HepG2 (cell line): ENCODE measurements around the gene CASD1. TPM values are rescaled to one million over a fixed set of nuclear protein-coding genes. Genes with fewer than 3 reads are reported as not detected.

Experiments used
- ATAC-seq: fragments of 200-7000 bp; cut with Tn5 transposase; 3 replicates; pipeline ENCODE4 v1.9.1; 2020; ENCODE audit warnings: mild to moderate bottlenecking, moderate library complexity
- BruUV-seq: library from RNA; stranded (reverse); fragments of 400-500 nt; replicated peaks from 2 replicates; lab custom pipeline; 2021; lab: Mats Ljungman, UMichigan
- CTCF ChIA-PET: fragments of 300-600 bp; formaldehyde crosslinking; extraction: SDS; loops from one replicate; lab custom pipeline; 2021; ENCODE audit warnings: low total read pairs, inconsistent platforms, low intra/inter-chr PET ratio; lab: Yijun Ruan, JAX
- POLR2A ChIA-PET: fragments of 350-600 bp; sonication (Branson Sonifier 250); formaldehyde crosslinking; loops from one replicate; lab custom pipeline; 2020; ENCODE audit warnings: antibody characterized with exemption, inconsistent platforms; lab: Yijun Ruan, JAX
- DNase-seq: peaks from one replicate; pipeline ENCODE4 v3.0.0-alpha.2; 2015; ENCODE audit warnings: low spot score
- FAIRE-seq: peaks from 3 replicates; lab custom pipeline; 2011; peaks lifted over from hg19 to GRCh38; lab: Jason Lieb, UNC
- H2AFZ ChIP-seq: one replicate; pipeline ENCODE4 v1.6.1; 2011; ENCODE audit warnings: low read length, inconsistent platforms
- H3K27ac ChIP-seq: fragments of 300-600 bp; 3 replicates; pipeline ENCODE4 v1.8.0; 2011; ENCODE audit warnings: mixed run types, mild to moderate bottlenecking, mixed read lengths, low read length, inconsistent platforms; ENCODE audit not compliant: insufficient read depth; ENCODE audit errors: extremely low read length
- H3K27me3 ChIP-seq, 2 experiments: fragments of 200-600 bp in 1 of 2; 2 replicates in 1 of 2; 3 replicates in 1 of 2; pipeline versions ENCODE4 v1.6.0 to v1.8.0; 2011; ENCODE audit warnings: low read length in 2 of 2, mild to moderate bottlenecking in 2 of 2, moderate library complexity in 2 of 2, inconsistent platforms in 1 of 2; ENCODE audit not compliant: insufficient read depth in 2 of 2, control insufficient read depth in 1 of 2
- H3K36me3 ChIP-seq, 2 experiments: fragments of 200-600 bp in 1 of 2; replicated peaks in 1 of 2; 2 replicates in 1 of 2; 3 replicates in 1 of 2; pipeline versions ENCODE4 v1.5.1 to v1.8.0; 2011; ENCODE audit warnings: low read length in 2 of 2, inconsistent platforms in 1 of 2; ENCODE audit not compliant: insufficient read depth in 2 of 2, control insufficient read depth in 1 of 2
- H3K4me1 ChIP-seq: 2 replicates; pipeline ENCODE4 v1.5.1; 2012; ENCODE audit warnings: low read length, inconsistent platforms; ENCODE audit not compliant: insufficient read depth
- H3K4me2 ChIP-seq: 2 replicates; pipeline ENCODE4 v1.6.0; 2011; ENCODE audit warnings: low read depth, low read length, inconsistent platforms
- H3K4me3 ChIP-seq, 3 experiments: fragments of 200-600 bp in 1 of 3; sonication (generic), shearing (Covaris generic) in 1 of 3; replicated peaks in 1 of 3; 2 replicates each; pipeline ENCODE4 v1.5.1; 2011 to 2016; ENCODE audit warnings: low read length in 3 of 3, inconsistent platforms in 2 of 3, low read depth in 2 of 3, mild to moderate bottlenecking in 2 of 3, control low read depth in 1 of 3, mixed read lengths in 1 of 3; ENCODE audit not compliant: insufficient read depth in 1 of 3
- H3K79me2 ChIP-seq: one replicate; pipeline ENCODE4 v1.6.1; 2011; ENCODE audit warnings: low read length, inconsistent platforms; ENCODE audit not compliant: insufficient read depth
- H3K9ac ChIP-seq: 2 replicates; pipeline ENCODE4 v1.6.0; 2011; ENCODE audit warnings: mild to moderate bottlenecking, low read depth, low read length, inconsistent platforms; ENCODE audit not compliant: insufficient read depth
- H3K9me3 ChIP-seq: 2 replicates; pipeline ENCODE4 v1.5.1; 2012; ENCODE audit warnings: mild to moderate bottlenecking, low read length
- H4K20me1 ChIP-seq: 2 replicates; pipeline ENCODE4 v1.6.0; 2011; ENCODE audit warnings: inconsistent platforms, mild to moderate bottlenecking, low read length, moderate library complexity; ENCODE audit not compliant: insufficient read depth
- HNRNPH1 ChIP-seq: fragments of 200-400 bp; formaldehyde crosslinking; optimal IDR thresholded peaks from 2 replicates; pipeline ENCODE3; 2017; ENCODE audit warnings: mild to moderate bottlenecking, low read depth, low read length
- NCOA1 ChIP-seq: sonication (generic); formaldehyde crosslinking; IDR thresholded peaks from 2 replicates; pipeline ENCODE4 v1.9.0; 2021; ENCODE audit warnings: missing genetic modification reagents
- SMAD9 ChIP-seq: sonication (generic); formaldehyde crosslinking; IDR thresholded peaks from 2 replicates; pipeline ENCODE4 v1.5.1; 2020; ENCODE audit warnings: mild to moderate bottlenecking, missing genetic modification reagents
- ZEB1 ChIP-seq: IDR thresholded peaks from 2 replicates; pipeline ENCODE4 v1.6.1; 2012; ENCODE audit warnings: mild to moderate bottlenecking, low read depth, inconsistent platforms; ENCODE audit not compliant: insufficient replicate concordance
- ZNF326 ChIP-seq: sonication (generic); formaldehyde crosslinking; IDR thresholded peaks from 2 replicates; pipeline ENCODE4 v1.4.0; 2020; ENCODE audit warnings: missing genetic modification reagents, borderline replicate concordance
- ZNF460 ChIP-seq: sonication (generic); formaldehyde crosslinking; IDR thresholded peaks from 2 replicates; pipeline ENCODE4 v1.5.1; 2020; ENCODE audit warnings: missing genetic modification reagents, mild to moderate bottlenecking, borderline replicate concordance
- ZNF589 ChIP-seq: sonication (generic); formaldehyde crosslinking; conservative IDR thresholded peaks from 2 replicates; pipeline ENCODE4 v1.8.0; 2022; ENCODE audit warnings: mild to moderate bottlenecking, moderate library complexity, missing genetic modification reagents
- ZNF598 ChIP-seq: sonication (generic); formaldehyde crosslinking; IDR thresholded peaks from 2 replicates; pipeline ENCODE4 v1.5.1; 2020; ENCODE audit warnings: mild to moderate bottlenecking, missing genetic modification reagents, borderline replicate concordance
- ZNF839 ChIP-seq: sonication (generic); formaldehyde crosslinking; IDR thresholded peaks from 2 replicates; pipeline ENCODE4 v1.4.0; 2020; ENCODE audit warnings: missing genetic modification reagents, mild to moderate bottlenecking, borderline replicate concordance
- WGBS: methylation state at CpG from one replicate; pipeline ENCODE4 v1.1.6; 2017; ENCODE audit warnings: low lambda C conversion rate; 5-methylcytosine and 5-hydroxymethylcytosine counted together
- in situ Hi-C: cut with HindIII; loops from 2 replicates; pipeline ENCODE4 v1.10.0; 2017; ENCODE audit warnings: low pct_unique_long_range_greater_than_20kb; ENCODE audit not compliant: extremely low pct_ligation_motif_present
- intact Hi-C: fragments of 100-400 bp; cut with micrococcal nuclease; formaldehyde crosslinking; loops from one replicate; pipeline ENCODE4 v1.10.0; 2022; ENCODE audit not compliant: unreplicated experiment
- polyA plus RNA-seq, 8 experiments: library from polyadenylated mRNA; depleted of rRNA in 3 of 8; stranded (reverse) in 7 of 8; unstranded in 1 of 8; fragments of >200 nt; fragmentation: Illumina TruSeq in 4 of 8; extraction: Trizol in 4 of 8; gene quantifications; 2 replicates each; pipeline versions ENCODE4 v1.2.1 to v1.2.3, GENCODE V29; 2011 to 2016; ENCODE audit warnings: low read depth in 4 of 8, missing spikeins in 1 of 8, mixed read lengths in 1 of 8; ENCODE audit not compliant: insufficient read depth in 1 of 8
- total RNA-seq, 5 experiments: library from RNA; depleted of rRNA; stranded (reverse); fragments of >200 nt; fragmentation: Illumina TruSeq; extraction: Trizol; gene quantifications; 2 replicates each; pipeline ENCODE4 v1.2.3, GENCODE V29; 2016; ENCODE audit warnings: low read depth in 1 of 5
- TF ChIP-seq, protein P1 (sequence below): sonication (generic); formaldehyde crosslinking; IDR thresholded peaks from 2 replicates; pipeline ENCODE4 v1.5.0; 2020; ENCODE audit warnings: mild to moderate bottlenecking, missing genetic modification reagents
- TF ChIP-seq, protein P2 (sequence below): sonication (generic); formaldehyde crosslinking; IDR thresholded peaks from 2 replicates; pipeline ENCODE4 v1.5.0; 2020; ENCODE audit warnings: missing genetic modification reagents
- TF ChIP-seq, protein P3 (sequence below): conservative IDR thresholded peaks from 2 replicates; pipeline ENCODE4 v1.6.1; 2018; ENCODE audit warnings: missing genetic modification reagents

Gene CASD1
- total and polyA plus RNA-seq, 2 of the 13 experiments (the other 11 are each of a cell fraction or from before 2014, with no cell fraction given), result 22.9 to 32.6 TPM

DNA sequence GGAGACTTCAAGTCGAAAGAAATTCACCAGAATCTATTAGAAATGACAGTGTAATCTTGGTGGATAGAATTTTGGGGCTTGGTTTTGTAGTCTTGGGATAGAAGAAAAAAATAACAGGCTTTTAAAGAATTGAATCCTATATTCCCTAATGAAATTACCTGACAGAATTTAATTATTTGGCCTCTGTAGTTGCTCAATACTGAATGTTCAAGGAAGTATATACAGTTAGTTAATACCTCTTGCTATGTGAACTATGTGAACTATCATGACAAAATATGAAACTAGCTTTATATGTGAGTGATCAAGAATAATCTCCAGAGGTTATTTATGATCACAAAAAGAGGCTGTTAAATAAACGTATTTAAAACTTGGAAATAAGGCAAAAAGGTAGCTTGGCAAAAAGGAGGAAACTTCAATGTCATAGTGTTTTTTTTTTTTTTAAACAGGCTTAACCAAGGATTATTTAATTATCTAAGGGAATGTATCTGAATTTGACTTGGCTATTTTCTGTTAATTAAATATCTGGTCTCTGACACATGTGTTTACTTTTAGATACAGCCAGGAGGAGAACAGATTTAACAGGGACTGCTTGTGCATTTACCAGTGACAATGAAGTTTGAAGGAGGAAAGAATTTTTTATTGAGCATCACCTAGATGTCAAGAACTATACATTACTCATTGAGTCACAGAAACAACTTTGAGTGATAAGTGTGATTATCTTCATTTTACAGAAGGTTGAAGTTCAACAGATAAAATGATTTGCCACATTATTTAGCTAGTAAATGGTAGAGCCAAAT, 11.5 kb upstream of the CASD1 start:
- intact Hi-C loops, result no loop called here
- no peak for FAIRE-seq
- ATAC-seq, result no peak
- Histone ChIP-seq H3K36me3 (no peaks in the 10 kb centered on the region), H2AFZ (no peak overlapping the region), H3K9ac (no peak overlapping the region), H4K20me1 (no peaks in the 10 kb centered on the region), H3K27me3 (peaks cover 0 to 10% of the 10 kb centered on the region in 2 experiments; a peak in 2 of 5 replicates), H3K9me3 (no peaks in the 10 kb centered on the region), H3K4me1 (no peaks in the 10 kb centered on the region), H3K4me3 (no peak overlapping the region), H3K27ac (no peak overlapping the region)
- CTCF ChIA-PET, result no interaction called here
- DNase-seq, result no peak
- BruUV-seq, result no TSS peak
- in situ Hi-C loops, result no loop called here
- POLR2A ChIA-PET, result no interaction called here
- WGBS, result 6% methylated on average over 2 of the region's 2 CpGs
- no peak for TF ChIP-seq ZNF598 (CRISPR knock-in tag)
- TF ChIP-seq NCOA1 (CRISPR knock-in tag), result no peak
- TF ChIP-seq, protein P1, sequence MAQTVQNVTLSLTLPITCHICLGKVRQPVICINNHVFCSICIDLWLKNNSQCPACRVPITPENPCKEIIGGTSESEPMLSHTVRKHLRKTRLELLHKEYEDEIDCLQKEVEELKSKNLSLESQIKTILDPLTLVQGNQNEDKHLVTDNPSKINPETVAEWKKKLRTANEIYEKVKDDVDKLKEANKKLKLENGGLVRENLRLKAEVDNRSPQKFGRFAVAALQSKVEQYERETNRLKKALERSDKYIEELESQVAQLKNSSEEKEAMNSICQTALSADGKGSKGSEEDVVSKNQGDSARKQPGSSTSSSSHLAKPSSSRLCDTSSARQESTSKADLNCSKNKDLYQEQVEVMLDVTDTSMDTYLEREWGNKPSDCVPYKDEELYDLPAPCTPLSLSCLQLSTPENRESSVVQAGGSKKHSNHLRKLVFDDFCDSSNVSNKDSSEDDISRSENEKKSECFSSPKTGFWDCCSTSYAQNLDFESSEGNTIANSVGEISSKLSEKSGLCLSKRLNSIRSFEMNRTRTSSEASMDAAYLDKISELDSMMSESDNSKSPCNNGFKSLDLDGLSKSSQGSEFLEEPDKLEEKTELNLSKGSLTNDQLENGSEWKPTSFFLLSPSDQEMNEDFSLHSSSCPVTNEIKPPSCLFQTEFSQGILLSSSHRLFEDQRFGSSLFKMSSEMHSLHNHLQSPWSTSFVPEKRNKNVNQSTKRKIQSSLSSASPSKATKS (CRISPR knock-in tag), result no peak
- TF ChIP-seq HNRNPH1, result no peak
- TF ChIP-seq ZEB1, result no peak
- TF ChIP-seq, protein P2, sequence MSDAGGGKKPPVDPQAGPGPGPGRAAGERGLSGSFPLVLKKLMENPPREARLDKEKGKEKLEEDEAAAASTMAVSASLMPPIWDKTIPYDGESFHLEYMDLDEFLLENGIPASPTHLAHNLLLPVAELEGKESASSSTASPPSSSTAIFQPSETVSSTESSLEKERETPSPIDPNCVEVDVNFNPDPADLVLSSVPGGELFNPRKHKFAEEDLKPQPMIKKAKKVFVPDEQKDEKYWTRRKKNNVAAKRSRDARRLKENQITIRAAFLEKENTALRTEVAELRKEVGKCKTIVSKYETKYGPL (CRISPR knock-in tag), result no peak
- TF ChIP-seq ZNF326 (CRISPR knock-in tag), result no peak
- TF ChIP-seq, protein P3, sequence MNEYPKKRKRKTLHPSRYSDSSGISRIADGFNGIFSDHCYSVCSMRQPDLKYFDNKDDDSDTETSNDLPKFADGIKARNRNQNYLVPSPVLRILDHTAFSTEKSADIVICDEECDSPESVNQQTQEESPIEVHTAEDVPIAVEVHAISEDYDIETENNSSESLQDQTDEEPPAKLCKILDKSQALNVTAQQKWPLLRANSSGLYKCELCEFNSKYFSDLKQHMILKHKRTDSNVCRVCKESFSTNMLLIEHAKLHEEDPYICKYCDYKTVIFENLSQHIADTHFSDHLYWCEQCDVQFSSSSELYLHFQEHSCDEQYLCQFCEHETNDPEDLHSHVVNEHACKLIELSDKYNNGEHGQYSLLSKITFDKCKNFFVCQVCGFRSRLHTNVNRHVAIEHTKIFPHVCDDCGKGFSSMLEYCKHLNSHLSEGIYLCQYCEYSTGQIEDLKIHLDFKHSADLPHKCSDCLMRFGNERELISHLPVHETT (CRISPR knock-in tag), result no peak
- TF ChIP-seq ZNF460 (CRISPR knock-in tag), result no peak
- no peak for TF ChIP-seq SMAD9
- TF ChIP-seq ZNF839 (CRISPR knock-in tag), result no peak
- TF ChIP-seq ZNF589 (CRISPR knock-in tag), result no peak
- TF ChIP-seq, all 625 proteins: peak for 0
- no peaks in the 10 kb centered on the region for H3K79me2 ChIP-seq
- no peak overlapping the region for H3K4me2 ChIP-seq
